Right cardiac atrium (tissue), 5 donors: ENCODE data around the gene FNIP1. TPM values are rescaled to one million over a fixed set of nuclear protein-coding genes. Genes with fewer than 3 reads are reported as not detected.

Experiments
- ATAC-seq, 2 donors: fragments of 200-7000 bp; cut with Tn5 transposase; one replicate each; pipeline versions ENCODE4 v1.8.0 to v1.9.1; 2020; ENCODE audit warnings: moderate library complexity in 2 of 2, mild to moderate bottlenecking in 1 of 2
- DNase-seq, 3 donors: peaks; one replicate each; pipeline ENCODE4 v3.0.0-alpha.2; 2020
- H3K27ac ChIP-seq: one replicate; pipeline ENCODE4 v1.5.1; 2013; ENCODE audit warnings: mild to moderate bottlenecking, low read length, control low read depth, moderate library complexity
- H3K27me3 ChIP-seq: one replicate; pipeline ENCODE4 v1.6.1; 2013; ENCODE audit not compliant: control insufficient read depth, insufficient read depth
- H3K4me1 ChIP-seq: one replicate; pipeline ENCODE4 v1.6.1; 2013; ENCODE audit warnings: low read length; ENCODE audit not compliant: control insufficient read depth, insufficient read depth
- H3K4me3 ChIP-seq: one replicate; pipeline ENCODE4 v1.5.1; 2013; ENCODE audit warnings: low read length, control low read depth
- H3K9me3 ChIP-seq: one replicate; pipeline ENCODE4 v1.6.1; 2013; ENCODE audit warnings: low read length; ENCODE audit not compliant: control insufficient read depth
- WGBS: extraction: QIAGEN DNeasy Blood & Tissue Kit; methylation state at CpG from one replicate; pipeline ENCODE4 v1.1.7; 2013; 5-methylcytosine and 5-hydroxymethylcytosine counted together
- intact Hi-C, 4 donors: fragments of 100-400 bp; cut with DNase I; formaldehyde crosslinking; loops; one replicate each; pipeline versions ENCODE4 v1.11.0 to v1.14.0; 2022 to 2023
- polyA plus RNA-seq: library from polyadenylated mRNA; stranded (reverse); fragments of 200-250 nt; gene quantifications from one replicate; pipeline ENCODE4 v1.2.3, GENCODE V29; 2013
- total RNA-seq, 4 donors: library from RNA; stranded (reverse); fragmentation: NEBNext Ultra II Directional; extraction: Animal tissue kit (Norgen Biotek cat#: 25700); gene quantifications; one replicate each; pipeline ENCODE4 v1.2.1, GENCODE V29; 2021
- donor health status: healthy with polysubstance abuse.
- donor health status: DM: no; HTN: yes; CAD: no.
- donor health status: DM: no; HTN: no; CAD: no.
- donor health status: DM: no; HTN: yes; CAD: no; lungs with severe emphysema.
- donor health status: DM: yes; HTN: yes; CAD: no.

The FNIP1 gene
- total and polyA plus RNA-seq, 5 donors: 5.8 to 35.8 (median 29.7) TPM

DNA sequence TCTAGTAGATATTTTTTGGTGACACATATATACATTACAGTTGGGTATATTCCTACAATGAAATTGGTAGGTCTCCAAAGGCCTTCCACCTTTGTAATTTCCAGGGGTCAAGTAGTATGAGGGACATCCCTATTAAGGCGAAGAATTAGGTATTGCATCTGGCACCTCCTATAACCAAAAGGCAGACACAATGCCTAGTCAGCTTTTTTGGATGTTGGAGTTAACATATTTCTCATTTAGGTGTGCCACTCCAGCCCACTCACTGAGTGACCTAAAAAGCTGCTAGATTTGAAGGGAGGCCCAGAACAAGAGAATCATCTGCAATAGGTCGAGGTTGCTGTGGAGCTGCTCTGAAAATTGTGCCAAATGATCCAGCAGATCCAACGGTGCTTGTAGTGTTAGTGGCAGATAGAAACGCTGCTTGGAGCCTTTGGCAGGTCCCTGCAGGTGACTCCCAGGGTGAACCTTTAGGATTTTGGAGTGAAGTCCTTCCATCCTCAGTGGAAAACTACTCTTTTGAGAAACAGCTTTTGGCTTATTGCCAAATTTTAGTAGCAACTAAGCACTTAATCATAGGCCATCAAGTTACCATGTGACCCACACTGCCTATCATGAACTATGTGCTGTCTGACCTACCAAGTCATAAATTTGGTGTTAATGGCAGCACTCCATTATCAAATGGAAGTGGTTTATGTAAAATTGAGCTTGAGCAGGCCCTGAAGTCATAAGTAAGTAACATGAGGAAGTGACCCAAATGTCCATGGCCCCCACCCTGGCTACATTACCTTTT lies 15.7 kb upstream of the FNIP1 start:
- Histone ChIP-seq H3K4me1 (no peaks in the 10 kb centered on the region), H3K27me3 (no peaks in the 10 kb centered on the region), H3K4me3 (no peak overlapping the region), H3K9me3 (no peaks in the 10 kb centered on the region), H3K27ac (no peak overlapping the region)
- no peak for ATAC-seq
- WGBS: 65% methylated on average over 4 of the region's 4 CpGs
- intact Hi-C loops: loop anchor here in 3 of 4 donors (5.0 to 10.0 kb wide), 2 partner anchors 192 to 195 kb away; no protein-coding TSS in a partner anchor
- no peak for DNase-seq

DNA sequence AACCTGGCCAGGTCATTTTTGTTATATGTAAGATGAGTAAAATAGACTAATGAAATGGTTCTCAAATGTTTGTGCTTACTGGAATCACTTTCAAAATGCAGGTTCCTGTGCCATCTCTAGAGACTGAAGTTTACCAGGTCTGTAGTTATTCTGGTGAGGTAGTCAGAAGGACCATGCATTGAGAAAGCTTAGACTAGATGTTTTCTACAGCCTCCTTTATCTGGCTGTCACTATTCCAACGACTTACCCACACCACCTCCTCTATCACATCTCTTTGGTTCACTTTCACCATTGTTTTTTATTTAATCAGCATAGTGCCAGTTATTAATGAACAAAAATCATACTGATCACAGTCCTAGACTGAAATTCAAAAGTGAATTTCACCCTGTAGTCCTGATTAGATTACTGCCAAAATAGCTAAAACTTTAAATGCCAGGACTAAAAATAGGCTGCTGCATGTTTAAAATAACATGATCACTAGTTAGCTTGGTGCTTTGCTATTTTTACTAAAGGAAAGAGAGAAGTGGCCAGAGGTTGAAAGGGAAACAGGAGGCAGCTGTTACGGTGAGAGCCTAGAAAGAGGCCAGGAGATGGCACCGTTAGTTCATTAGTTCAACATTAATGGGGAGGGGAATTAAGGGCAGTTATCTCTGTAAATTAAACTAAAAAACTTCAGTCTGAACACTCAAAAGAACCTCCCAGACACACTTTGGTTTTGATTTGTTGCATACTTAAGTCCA lies 13.9 kb upstream of the FNIP1 start:
- no peak overlapping the region for H3K27ac ChIP-seq
- DNase-seq: no peak
- WGBS: 7% methylated on average over 3 of the region's 3 CpGs
- peak; percentile 62 to 87 for ATAC-seq
- H3K27me3 ChIP-seq: no peaks in the 10 kb centered on the region
- no peaks in the 10 kb centered on the region for H3K9me3 ChIP-seq
- no peak overlapping the region for H3K4me3 ChIP-seq
- intact Hi-C loops: loop anchor here in 3 of 4 donors (5.0 to 10.0 kb wide), 2 partner anchors 194 to 197 kb away; no protein-coding TSS in a partner anchor
- H3K4me1 ChIP-seq: no peaks in the 10 kb centered on the region

DNA sequence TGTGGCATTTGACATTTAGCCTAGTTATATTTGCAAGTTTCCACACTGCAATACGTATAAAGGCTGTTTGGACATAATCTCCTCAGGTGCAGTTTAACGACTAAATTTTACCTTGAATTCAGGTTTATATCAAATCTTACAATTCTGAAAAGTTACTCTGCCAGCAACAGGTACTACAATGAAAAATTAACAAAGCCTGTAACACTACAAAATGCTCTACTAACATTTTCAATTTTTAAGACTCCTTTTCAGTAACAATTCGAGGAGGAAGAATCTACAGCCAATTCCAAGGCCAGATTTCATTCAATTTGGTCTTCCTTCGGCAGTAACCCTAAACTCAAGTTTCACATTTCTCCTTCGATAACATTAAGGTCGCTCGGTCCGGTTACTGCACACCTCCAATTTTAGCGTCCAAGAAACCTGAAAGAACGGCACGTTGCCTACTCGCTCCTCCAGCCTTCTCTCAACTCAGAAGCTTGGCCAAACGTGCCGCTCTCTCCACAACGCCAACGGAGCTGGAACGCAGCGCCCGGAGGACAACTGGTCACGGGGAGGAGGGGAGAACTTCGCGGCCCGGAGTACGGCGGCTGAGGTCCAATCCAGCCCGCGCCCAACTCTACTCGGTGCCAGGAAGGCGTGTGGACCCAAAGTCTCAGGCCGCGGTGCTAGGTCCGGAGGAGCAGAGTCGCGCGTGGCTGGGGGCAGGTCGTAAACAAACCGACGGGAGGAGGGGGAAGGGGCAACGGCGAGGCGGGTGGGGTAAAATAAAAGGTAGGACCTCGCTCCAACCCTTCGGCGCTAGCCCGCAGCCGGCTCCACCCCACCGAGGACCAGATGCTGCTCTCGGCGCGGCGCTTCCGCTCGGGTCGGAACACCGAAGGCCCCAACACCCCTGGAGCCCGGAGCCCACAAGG lies 681 bp downstream of the FNIP1 start:
- no peaks in the 10 kb centered on the region for H3K9me3 ChIP-seq
- WGBS: under 1% methylated on average over 56 of the region's 56 CpGs
- H3K4me1 ChIP-seq: peaks cover 3% of the 10 kb centered on the region
- DNase-seq (peak; percentile 85 to 93 (median 92)), ATAC-seq (peak; percentile 86 to 87)
- H3K27ac ChIP-seq: peak overlapping the region; percentile 91
- H3K27me3 ChIP-seq: no peaks in the 10 kb centered on the region
- H3K4me3 ChIP-seq: peak overlapping the region; percentile 76
- intact Hi-C loops: loop anchor here in 1 of 4 donors (10.0 kb wide), 1 partner anchor 211 kb away; no protein-coding TSS in a partner anchor

DNA sequence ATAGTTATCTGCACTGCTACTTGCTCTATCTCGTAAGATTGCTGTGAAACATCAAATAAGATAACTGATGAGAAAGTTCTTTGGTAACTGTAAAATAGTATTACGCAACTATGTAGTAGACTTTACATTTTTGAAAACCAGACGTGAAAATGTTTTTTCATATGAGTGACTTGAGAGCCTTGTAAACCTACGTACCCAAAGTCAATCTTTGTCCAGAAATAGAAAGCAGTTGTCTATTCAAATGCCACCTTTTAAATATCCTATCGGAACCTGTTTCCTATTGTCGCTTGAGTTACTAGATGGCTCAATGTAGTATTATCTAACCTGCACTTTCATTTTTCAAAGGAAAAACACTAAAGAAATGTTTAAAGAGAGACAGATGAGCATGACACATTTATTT lies 1.6 kb downstream of the FNIP1 start:
- ATAC-seq (no peak), DNase-seq (no peak)
- H3K27me3 ChIP-seq: no peaks in the 10 kb centered on the region
- H3K9me3 ChIP-seq: no peaks in the 10 kb centered on the region
- H3K27ac ChIP-seq: no peak overlapping the region
- intact Hi-C loops: loop anchor here in 1 of 4 donors (10.0 kb wide), 1 partner anchor 210 kb away; no protein-coding TSS in a partner anchor
- peak overlapping the region; percentile 76 for H3K4me3 ChIP-seq
- WGBS: 36% methylated on average over 6 of the region's 6 CpGs
- H3K4me1 ChIP-seq: peaks cover 3% of the 10 kb centered on the region

DNA sequence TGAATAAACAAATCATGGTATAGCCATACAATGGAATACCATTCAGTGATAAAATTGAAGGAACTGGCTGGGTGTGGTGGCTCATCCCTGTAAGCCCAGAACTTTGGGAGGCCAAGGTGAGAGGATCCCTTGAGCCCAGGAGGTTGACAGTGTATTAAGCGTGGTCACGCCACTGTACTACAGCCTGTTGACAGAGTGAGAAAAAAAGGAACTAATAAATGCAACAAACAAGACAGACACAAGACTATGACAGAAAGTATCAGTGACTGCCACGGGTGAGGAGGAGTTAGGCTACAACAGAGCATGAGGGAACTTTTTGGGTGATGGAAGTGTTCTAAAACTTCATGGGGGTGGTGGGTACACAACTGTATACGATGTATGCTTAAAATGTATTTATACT lies 2.2 kb downstream of the FNIP1 start:
- intact Hi-C loops: loop anchor here in 1 of 4 donors (10.0 kb wide), 1 partner anchor 210 kb away; no protein-coding TSS in a partner anchor
- Histone ChIP-seq H3K27me3 (no peaks in the 10 kb centered on the region), H3K27ac (no peak overlapping the region), H3K9me3 (no peaks in the 10 kb centered on the region), H3K4me3 (peak overlapping the region; percentile 76), H3K4me1 (peaks cover 3% of the 10 kb centered on the region)
- WGBS: 61% methylated on average over 4 of the region's 4 CpGs
- no peak for DNase-seq
- no peak for ATAC-seq

DNA sequence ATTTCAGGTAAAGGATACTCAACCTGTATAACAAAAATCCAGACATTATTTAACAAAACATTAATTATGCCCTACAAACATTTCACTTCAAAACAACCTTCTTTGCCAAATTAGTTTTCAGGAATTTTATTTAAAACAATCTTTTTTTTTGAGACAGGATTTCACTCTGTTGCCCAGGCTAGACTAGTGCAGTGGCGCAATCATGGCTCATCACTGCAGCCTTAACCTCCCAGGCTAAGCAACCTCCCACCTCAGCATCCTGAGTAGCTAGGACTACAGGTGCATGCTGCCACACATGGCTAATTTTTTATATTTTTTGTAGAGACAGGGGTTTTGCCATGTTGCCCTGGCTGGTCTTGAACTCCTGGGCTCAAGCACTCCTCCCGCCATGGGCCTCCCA lies 3.9 kb downstream of the FNIP1 start:
- DNase-seq (peak in 1 of 3 donors; percentile 38), ATAC-seq (no peak)
- Histone ChIP-seq H3K4me1 (peaks cover 3% of the 10 kb centered on the region), H3K27me3 (no peaks in the 10 kb centered on the region), H3K4me3 (no peak overlapping the region), H3K9me3 (no peaks in the 10 kb centered on the region), H3K27ac (no peak overlapping the region)
- intact Hi-C loops: loop anchor here in 1 of 4 donors (10.0 kb wide), 1 partner anchor 208 kb away; no protein-coding TSS in a partner anchor
- WGBS: 98% methylated on average over 2 of the region's 2 CpGs

DNA sequence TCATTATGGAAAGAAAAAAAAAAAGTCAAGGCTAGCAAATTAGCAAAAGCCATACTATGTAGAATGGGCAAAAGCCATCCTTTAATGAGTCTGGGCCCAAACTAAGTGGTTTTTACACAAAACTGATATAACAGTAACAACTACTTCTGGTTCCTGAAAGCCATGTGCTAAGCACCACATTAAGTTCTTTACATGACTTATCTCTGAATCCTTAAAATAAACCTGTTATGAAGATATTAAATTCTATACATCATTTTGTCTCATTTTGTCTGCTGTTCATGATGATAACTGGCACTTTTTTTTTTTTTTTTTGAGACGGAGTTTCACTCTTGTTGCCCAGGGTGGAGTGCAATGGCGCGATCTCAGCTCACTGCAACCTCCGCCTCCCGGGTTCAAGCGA lies 5.0 kb downstream of the FNIP1 start:
- H3K4me3 ChIP-seq: no peak overlapping the region
- H3K4me1 ChIP-seq: peaks cover 5% of the 10 kb centered on the region
- WGBS: 94% methylated on average over 6 of the region's 6 CpGs
- no peak for DNase-seq
- no peak for ATAC-seq
- H3K27ac ChIP-seq: no peak overlapping the region
- H3K9me3 ChIP-seq: no peaks in the 10 kb centered on the region
- no peaks in the 10 kb centered on the region for H3K27me3 ChIP-seq
- intact Hi-C loops: loop anchor here in 1 of 4 donors (10.0 kb wide), 1 partner anchor 207 kb away; no protein-coding TSS in a partner anchor

DNA sequence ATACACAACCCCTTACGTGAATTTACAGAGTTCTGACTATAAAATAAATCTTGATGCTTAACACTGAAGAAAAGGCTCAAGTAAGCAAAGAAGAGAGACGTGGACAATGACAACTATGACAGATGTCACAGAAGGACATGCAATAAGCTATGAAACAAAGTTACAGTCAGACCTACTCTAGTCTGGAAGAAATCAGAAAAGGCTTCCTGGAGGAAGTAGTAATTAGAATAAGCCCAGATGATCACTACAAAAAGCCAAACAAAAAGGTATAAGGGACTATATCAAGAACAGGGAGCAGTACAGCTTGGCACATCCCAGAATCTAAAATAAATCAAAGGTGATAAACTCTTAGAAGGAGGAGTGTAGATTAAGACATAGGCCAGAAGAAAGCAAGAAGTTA lies 6.3 kb downstream of the FNIP1 start:
- DNase-seq (no peak), ATAC-seq (no peak)
- Histone ChIP-seq H3K9me3 (no peaks in the 10 kb centered on the region), H3K27ac (no peak overlapping the region), H3K4me1 (peaks cover 5% of the 10 kb centered on the region), H3K27me3 (no peaks in the 10 kb centered on the region), H3K4me3 (no peak overlapping the region)
- intact Hi-C loops: loop anchor here in 1 of 4 donors (10.0 kb wide), 1 partner anchor 206 kb away; no protein-coding TSS in a partner anchor
- WGBS: 87% methylated on average over 2 of the region's 2 CpGs

DNA sequence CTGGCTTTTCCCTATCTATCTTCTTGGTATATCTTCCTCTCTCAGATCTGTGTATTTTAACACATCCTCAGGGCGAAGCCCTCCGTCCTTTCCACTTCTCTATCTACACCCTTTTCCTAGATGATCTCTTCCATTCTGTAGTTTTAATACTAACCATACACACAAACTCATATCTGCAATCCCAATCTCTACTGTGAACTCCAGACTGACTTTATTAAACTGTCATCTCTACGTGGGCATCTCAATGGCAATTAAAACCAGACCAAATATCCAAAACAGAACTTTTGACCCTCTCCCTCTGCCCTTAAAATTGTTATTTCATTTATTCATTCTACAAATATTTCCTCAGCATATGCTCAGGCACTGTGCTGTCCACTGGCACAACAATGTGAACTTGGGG lies 7.1 kb downstream of the FNIP1 start:
- H3K4me1 ChIP-seq: peaks cover 5% of the 10 kb centered on the region
- WGBS: 66% methylated on average over 3 of the region's 3 CpGs
- intact Hi-C loops: loop anchor here in 1 of 4 donors (10.0 kb wide), 1 partner anchor 205 kb away; no protein-coding TSS in a partner anchor

DNA sequence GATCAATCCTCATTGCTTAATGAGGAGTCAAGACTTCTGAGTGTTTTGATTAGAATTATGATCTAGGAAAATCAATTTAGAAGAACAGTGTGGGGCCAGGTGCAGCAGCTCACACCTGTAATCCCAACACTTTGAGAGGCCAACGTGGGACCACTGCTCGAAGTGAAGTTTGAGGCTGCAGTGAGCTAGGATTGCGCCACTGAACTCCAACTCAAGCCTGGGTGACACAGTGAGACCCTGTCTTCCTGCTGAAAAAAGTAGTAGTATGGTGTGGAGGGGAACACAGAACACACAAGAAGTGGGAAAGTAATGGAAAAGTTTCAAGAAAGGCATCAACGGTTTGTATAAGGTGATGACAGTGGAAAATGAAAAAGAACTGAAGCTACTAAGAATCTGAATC lies 9.1 kb downstream of the FNIP1 start:
- 69% methylated on average over 4 of the region's 4 CpGs for WGBS
- ATAC-seq: no peak
- Histone ChIP-seq H3K9me3 (no peaks in the 10 kb centered on the region), H3K27me3 (no peaks in the 10 kb centered on the region), H3K27ac (no peak overlapping the region), H3K4me3 (no peak overlapping the region), H3K4me1 (peaks cover 5% of the 10 kb centered on the region)
- intact Hi-C loops: no loop called here
- no peak for DNase-seq

More for the DNA sequence above, 7.1 kb downstream of the FNIP1 start:
- H3K27me3 ChIP-seq: no peaks in the 10 kb centered on the region
- H3K9me3 ChIP-seq: no peaks in the 10 kb centered on the region
- ATAC-seq (no peak), DNase-seq (no peak)
- no peak overlapping the region for H3K4me3 ChIP-seq
- H3K27ac ChIP-seq: no peak overlapping the region
